ENCODE data around the gene FRMPD4. TPM values are rescaled to one million over a fixed set of nuclear protein-coding genes. Genes with fewer than 3 reads are reported as not detected.

The FRMPD4 gene
- total RNA-seq, 1 donor from 2014 or later = 0.07 TPM

DNA sequence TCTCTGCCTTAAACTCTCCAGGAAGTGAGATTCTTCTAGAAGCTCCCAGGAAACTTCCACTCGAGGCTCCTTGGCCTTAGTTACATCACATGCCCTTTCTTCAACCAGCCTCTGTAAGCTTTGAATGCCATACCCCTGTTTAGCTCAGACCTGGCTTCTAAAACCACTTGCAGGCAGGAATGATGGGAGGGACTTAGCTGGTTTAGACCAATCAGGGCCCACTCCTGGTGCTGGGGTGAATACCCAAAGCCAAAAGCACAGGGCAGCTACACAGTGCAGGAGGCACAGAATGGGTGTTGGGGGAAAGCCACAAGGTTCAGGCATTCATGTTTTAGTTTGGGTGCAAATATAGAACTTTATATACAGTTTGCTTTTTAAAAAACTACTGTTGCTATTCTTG, 296.2 kb downstream of the FRMPD4 start:
- DNase-seq (ENCODE audit: low read depth, low spot score) = no peak
- H3K4me1 Mint-ChIP-seq = no peaks in the 10 kb centered on the region
- TF ChIP-seq, protein P1, sequence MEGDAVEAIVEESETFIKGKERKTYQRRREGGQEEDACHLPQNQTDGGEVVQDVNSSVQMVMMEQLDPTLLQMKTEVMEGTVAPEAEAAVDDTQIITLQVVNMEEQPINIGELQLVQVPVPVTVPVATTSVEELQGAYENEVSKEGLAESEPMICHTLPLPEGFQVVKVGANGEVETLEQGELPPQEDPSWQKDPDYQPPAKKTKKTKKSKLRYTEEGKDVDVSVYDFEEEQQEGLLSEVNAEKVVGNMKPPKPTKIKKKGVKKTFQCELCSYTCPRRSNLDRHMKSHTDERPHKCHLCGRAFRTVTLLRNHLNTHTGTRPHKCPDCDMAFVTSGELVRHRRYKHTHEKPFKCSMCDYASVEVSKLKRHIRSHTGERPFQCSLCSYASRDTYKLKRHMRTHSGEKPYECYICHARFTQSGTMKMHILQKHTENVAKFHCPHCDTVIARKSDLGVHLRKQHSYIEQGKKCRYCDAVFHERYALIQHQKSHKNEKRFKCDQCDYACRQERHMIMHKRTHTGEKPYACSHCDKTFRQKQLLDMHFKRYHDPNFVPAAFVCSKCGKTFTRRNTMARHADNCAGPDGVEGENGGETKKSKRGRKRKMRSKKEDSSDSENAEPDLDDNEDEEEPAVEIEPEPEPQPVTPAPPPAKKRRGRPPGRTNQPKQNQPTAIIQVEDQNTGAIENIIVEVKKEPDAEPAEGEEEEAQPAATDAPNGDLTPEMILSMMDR (conservative IDR thresholded peaks at IDR 0.05) = no peak
- no peaks in the 10 kb centered on the region for H3K27me3 Mint-ChIP-seq (ENCODE audit: low read depth)
- H3K9me3 Mint-ChIP-seq = no peaks in the 10 kb centered on the region
- no peak overlapping the region for H3K4me3 Mint-ChIP-seq
- H3K36me3 Mint-ChIP-seq (ENCODE audit: low read depth) = no peaks in the 10 kb centered on the region
- H3K27ac Mint-ChIP-seq (ENCODE audit: unreplicated experiment) = no peak overlapping the region

DNA sequence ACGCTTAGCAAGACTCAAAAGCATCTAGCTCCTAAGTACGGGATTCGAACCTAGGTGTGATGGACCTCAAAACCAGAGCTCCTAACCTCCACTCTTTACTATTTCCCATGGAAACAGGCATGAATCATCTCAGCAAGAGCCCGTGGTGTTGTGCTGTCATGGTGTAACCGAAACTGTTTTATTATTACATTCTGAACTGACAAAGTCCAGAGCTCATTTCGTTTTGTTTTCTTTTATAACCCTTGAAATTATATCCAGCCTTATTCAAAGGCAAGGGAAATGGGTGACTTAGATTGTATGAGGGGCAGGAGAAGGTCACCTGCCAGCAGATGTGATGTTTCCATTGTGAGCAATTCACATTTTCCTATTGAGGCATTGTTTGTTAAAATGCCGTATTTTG, 301.1 kb downstream of the FRMPD4 start:
- no peak for DNase-seq (ENCODE audit: low read depth, low spot score)
- no peak overlapping the region for H3K27ac Mint-ChIP-seq (ENCODE audit: unreplicated experiment)
- H3K4me3 Mint-ChIP-seq = no peak overlapping the region
- no peaks in the 10 kb centered on the region for H3K36me3 Mint-ChIP-seq (ENCODE audit: low read depth)
- TF ChIP-seq, protein P1 (conservative IDR thresholded peaks at IDR 0.05) = no peak
- no peaks in the 10 kb centered on the region for H3K4me1 Mint-ChIP-seq
- H3K9me3 Mint-ChIP-seq = peaks cover 7% of the 10 kb centered on the region
- H3K27me3 Mint-ChIP-seq (ENCODE audit: low read depth) = peaks cover 9% of the 10 kb centered on the region

- H3K4me1 Mint-ChIP-seq = no peaks in the 10 kb centered on the region
- H3K9me3 Mint-ChIP-seq = peaks cover 8% of the 10 kb centered on the region
- H3K27me3 Mint-ChIP-seq (ENCODE audit: low read depth) = peaks cover 9% of the 10 kb centered on the region
- TF ChIP-seq, protein P1 (conservative IDR thresholded peaks at IDR 0.05) = no peak
- H3K4me3 Mint-ChIP-seq = no peak overlapping the region
- H3K27ac Mint-ChIP-seq (ENCODE audit: unreplicated experiment) = no peak overlapping the region
- no peaks in the 10 kb centered on the region for H3K36me3 Mint-ChIP-seq (ENCODE audit: low read depth)
- DNase-seq (ENCODE audit: low read depth, low spot score) = no peak
Measured at GRCh38 chrX:12440246-12440645, 302.0 kb downstream of the FRMPD4 start.

GRCh38 chrX:12441381-12442128, 303.3 kb downstream of the FRMPD4 start:
- no peak for DNase-seq (ENCODE audit: low read depth, low spot score)
- TF ChIP-seq, protein P1 (conservative IDR thresholded peaks at IDR 0.05) = no peak
- H3K4me1 Mint-ChIP-seq = no peaks in the 10 kb centered on the region
- no peak overlapping the region for H3K4me3 Mint-ChIP-seq
- peaks cover 9% of the 10 kb centered on the region for H3K27me3 Mint-ChIP-seq (ENCODE audit: low read depth)
- no peaks in the 10 kb centered on the region for H3K36me3 Mint-ChIP-seq (ENCODE audit: low read depth)
- no peak overlapping the region for H3K27ac Mint-ChIP-seq (ENCODE audit: unreplicated experiment)
- peaks cover 8% of the 10 kb centered on the region for H3K9me3 Mint-ChIP-seq

DNA sequence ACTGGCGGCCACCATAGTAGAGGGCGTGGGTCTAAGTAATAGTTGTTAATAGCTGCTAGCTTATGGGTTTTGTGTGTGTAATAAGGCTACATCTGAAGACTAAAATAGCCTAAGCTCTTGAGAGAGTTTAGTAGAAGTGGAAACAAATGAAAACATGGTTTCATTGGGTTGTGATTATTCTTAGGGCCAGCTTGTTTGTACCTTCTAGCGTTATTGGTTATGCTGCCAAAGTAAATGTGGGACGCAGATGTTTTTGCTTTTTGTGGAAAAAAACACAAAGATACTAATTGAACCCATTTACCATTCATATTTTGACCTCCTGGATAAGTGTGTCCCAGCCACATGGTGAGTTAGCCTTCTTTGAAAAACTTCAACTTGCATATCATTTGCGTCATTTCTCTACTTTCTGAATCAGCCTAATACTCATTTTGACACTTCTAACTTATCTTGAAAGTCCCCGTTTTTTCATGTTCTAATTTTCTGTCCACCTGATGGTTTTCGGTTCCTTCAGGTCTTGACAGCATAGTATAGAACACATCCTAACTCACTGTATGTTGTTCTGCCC, 305.3 kb downstream of the FRMPD4 start:
- Mint-ChIP-seq H3K4me1 (no peaks in the 10 kb centered on the region), H3K4me3 (no peak overlapping the region), H3K9me3 (peaks cover 12% of the 10 kb centered on the region), H3K27ac (ENCODE audit: unreplicated experiment) (no peak overlapping the region), H3K27me3 (ENCODE audit: low read depth) (peaks cover 9% of the 10 kb centered on the region), H3K36me3 (ENCODE audit: low read depth) (no peaks in the 10 kb centered on the region)
- no peak for DNase-seq (ENCODE audit: low read depth, low spot score)
- TF ChIP-seq, protein P1 (conservative IDR thresholded peaks at IDR 0.05) = no peak
